Mucosa of descending colon (tissue), 3 donors: Measurements from ENCODE around the gene FTMT. TPM values are rescaled to one million over a fixed set of nuclear protein-coding genes. Genes with fewer than 3 reads are reported as not detected.

Experiments used
- ATAC-seq: fragments of 200-7000 bp; cut with Tn5 transposase; one replicate; pipeline ENCODE4 v1.9.1; 2020; ENCODE audit warnings: mild to moderate bottlenecking, moderate library complexity
- DNase-seq, 3 donors: peaks; one replicate each; pipeline ENCODE4 v3.0.0-alpha.2; 2020
- H3K36me3 ChIP-seq: fragments of 200-600 bp; one replicate; pipeline ENCODE4 v1.8.0; 2021; ENCODE audit warnings: low read depth, mild to moderate bottlenecking
- H3K4me1 ChIP-seq: fragments of 200-600 bp; one replicate; pipeline ENCODE4 v1.8.0; 2021; ENCODE audit warnings: low read depth, mild to moderate bottlenecking
- H3K4me3 ChIP-seq: fragments of 200-600 bp; one replicate; pipeline ENCODE4 v1.8.0; 2021; ENCODE audit warnings: mild to moderate bottlenecking
- H3K9me3 ChIP-seq: fragments of 200-600 bp; one replicate; pipeline ENCODE4 v1.8.0; 2021; ENCODE audit warnings: mild to moderate bottlenecking
- CTCF ChIP-seq: fragments of 200-600 bp; IDR thresholded peaks from one replicate; pipeline ENCODE4 v1.8.0; 2022; ENCODE audit warnings: antibody characterized with exemption, mild to moderate bottlenecking
- intact Hi-C, 2 donors: fragments of 100-400 bp; cut with DNase I in 1 of 2; cut with micrococcal nuclease in 1 of 2; formaldehyde crosslinking; loops; one replicate each; pipeline versions ENCODE4 v1.11.0 to v1.11.1; 2022; cut with DNase I, micrococcal nuclease
- total RNA-seq, 3 donors: library from RNA; stranded (reverse); fragmentation: NEBNext Ultra II Directional in 2 of 3; extraction: Animal tissue kit (Norgen Biotek cat#: 25700) in 2 of 3; gene quantifications; one replicate each; pipeline versions ENCODE4 v1.2.1 to v1.2.4, GENCODE V29; 2021 to 2023
- donor health status: DM: no; HTN: no; CAD: no; lungs with moderate emphysema.
- donor health status: DM: no; HTN: no; CAD: no.
- donor health status: DM: no; HTN: yes; CAD: no.

FTMT gene
- total RNA-seq, 3 donors from 2014 or later, result not detected

GRCh38 chr5:121890297-121890858 is 38.7 kb downstream of the FTMT start:
- H3K4me1 ChIP-seq, result no peaks in the 10 kb centered on the region
- no peak for ATAC-seq
- no peaks in the 10 kb centered on the region for H3K36me3 ChIP-seq
- peak in 1 of 3 donors; percentile 25 for DNase-seq
- no peak overlapping the region for H3K4me3 ChIP-seq
- no peak for TF ChIP-seq CTCF
- H3K9me3 ChIP-seq, result no peaks in the 10 kb centered on the region
- intact Hi-C loops, result no loop called here

GRCh38 chr5:121897341-121897740 is 45.7 kb downstream of the FTMT start:
- intact Hi-C loops, result no loop called here
- Histone ChIP-seq H3K4me1 (no peaks in the 10 kb centered on the region), H3K9me3 (no peaks in the 10 kb centered on the region), H3K4me3 (no peak overlapping the region), H3K36me3 (no peaks in the 10 kb centered on the region)
- no peak for TF ChIP-seq CTCF
- DNase-seq (no peak), ATAC-seq (no peak)

GRCh38 chr5:121899346-121899745 is 47.7 kb downstream of the FTMT start:
- Histone ChIP-seq H3K36me3 (no peaks in the 10 kb centered on the region), H3K4me1 (no peaks in the 10 kb centered on the region), H3K4me3 (no peak overlapping the region), H3K9me3 (no peaks in the 10 kb centered on the region)
- no peak for TF ChIP-seq CTCF
- intact Hi-C loops, result no loop called here
- ATAC-seq (no peak), DNase-seq (no peak)

Other genes with a start within 250 kb of the FTMT start
- gene SRFBP1, start 110.1 kb downstream of the FTMT start, total RNA-seq, result 10 to 100 TPM in 2 of 3 donors, 1 to 10 TPM in 1; 8.8 to 11.3 (median 10.6) TPM
- 1 to 10 TPM; 1.2 to 6.7 (median 4.6) TPM for gene LOX, start 226.4 kb downstream of the FTMT start, total RNA-seq